Measurements from ENCODE around the gene ADRA2A.

ADRA2A gene

GRCh38 chr10:111063471-111063870 lies 13.4 kb upstream of the ADRA2A start:
- peaks cover 10% of the 10 kb centered on the region for H3K27me3 ChIP-seq (ENCODE audit: insufficient read depth, poor library complexity, severe bottlenecking)

GRCh38 chr10:111072232-111072631 lies 4.6 kb upstream of the ADRA2A start:
- no peak for DNase-seq (ENCODE audit: low read depth in 1 of 2, low spot score in 1 of 2)
- Histone ChIP-seq H3K27ac (replicated peaks) (no peak overlapping the region), H3K4me3 (replicated peaks; ENCODE audit: insufficient read depth, low read length) (no peak overlapping the region), H3K27me3 (ENCODE audit: insufficient read depth, poor library complexity, severe bottlenecking) (peaks cover 30% of the 10 kb centered on the region)
- no peak for TF ChIP-seq CTCF (IDR thresholded peaks at IDR 0.05; ENCODE audit: insufficient read depth, low read length)
- TF ChIP-seq POLR2AphosphoS5 (IDR thresholded peaks at IDR 0.05; ENCODE audit: low read depth): no peak
- no peak for TF ChIP-seq GABPA (IDR thresholded peaks at IDR 0.05; ENCODE audit: low read depth)
- TF ChIP-seq, protein P1, sequence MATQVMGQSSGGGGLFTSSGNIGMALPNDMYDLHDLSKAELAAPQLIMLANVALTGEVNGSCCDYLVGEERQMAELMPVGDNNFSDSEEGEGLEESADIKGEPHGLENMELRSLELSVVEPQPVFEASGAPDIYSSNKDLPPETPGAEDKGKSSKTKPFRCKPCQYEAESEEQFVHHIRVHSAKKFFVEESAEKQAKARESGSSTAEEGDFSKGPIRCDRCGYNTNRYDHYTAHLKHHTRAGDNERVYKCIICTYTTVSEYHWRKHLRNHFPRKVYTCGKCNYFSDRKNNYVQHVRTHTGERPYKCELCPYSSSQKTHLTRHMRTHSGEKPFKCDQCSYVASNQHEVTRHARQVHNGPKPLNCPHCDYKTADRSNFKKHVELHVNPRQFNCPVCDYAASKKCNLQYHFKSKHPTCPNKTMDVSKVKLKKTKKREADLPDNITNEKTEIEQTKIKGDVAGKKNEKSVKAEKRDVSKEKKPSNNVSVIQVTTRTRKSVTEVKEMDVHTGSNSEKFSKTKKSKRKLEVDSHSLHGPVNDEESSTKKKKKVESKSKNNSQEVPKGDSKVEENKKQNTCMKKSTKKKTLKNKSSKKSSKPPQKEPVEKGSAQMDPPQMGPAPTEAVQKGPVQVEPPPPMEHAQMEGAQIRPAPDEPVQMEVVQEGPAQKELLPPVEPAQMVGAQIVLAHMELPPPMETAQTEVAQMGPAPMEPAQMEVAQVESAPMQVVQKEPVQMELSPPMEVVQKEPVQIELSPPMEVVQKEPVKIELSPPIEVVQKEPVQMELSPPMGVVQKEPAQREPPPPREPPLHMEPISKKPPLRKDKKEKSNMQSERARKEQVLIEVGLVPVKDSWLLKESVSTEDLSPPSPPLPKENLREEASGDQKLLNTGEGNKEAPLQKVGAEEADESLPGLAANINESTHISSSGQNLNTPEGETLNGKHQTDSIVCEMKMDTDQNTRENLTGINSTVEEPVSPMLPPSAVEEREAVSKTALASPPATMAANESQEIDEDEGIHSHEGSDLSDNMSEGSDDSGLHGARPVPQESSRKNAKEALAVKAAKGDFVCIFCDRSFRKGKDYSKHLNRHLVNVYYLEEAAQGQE (IDR thresholded peaks at IDR 0.05; ENCODE audit: insufficient replicate concordance, low read depth): no peak
- TF ChIP-seq SPI1 (IDR thresholded peaks at IDR 0.05; ENCODE audit: borderline replicate concordance, low read depth): no peak

More at GRCh38 chr10:111063471-111063870, 13.4 kb upstream of the ADRA2A start:
- TF ChIP-seq POLR2AphosphoS5 (IDR thresholded peaks at IDR 0.05; ENCODE audit: low read depth) (no peak), GABPA (IDR thresholded peaks at IDR 0.05; ENCODE audit: low read depth) (no peak), SPI1 (IDR thresholded peaks at IDR 0.05; ENCODE audit: borderline replicate concordance, low read depth) (no peak), CTCF (IDR thresholded peaks at IDR 0.05; ENCODE audit: insufficient read depth, low read length) (no peak)
- TF ChIP-seq, protein P1 (IDR thresholded peaks at IDR 0.05; ENCODE audit: insufficient replicate concordance, low read depth): no peak
- no peak overlapping the region for H3K4me3 ChIP-seq (replicated peaks; ENCODE audit: insufficient read depth, low read length)
- H3K27ac ChIP-seq (replicated peaks): no peak overlapping the region
- no peak for DNase-seq (ENCODE audit: low read depth in 1 of 2, low spot score in 1 of 2)

DNA sequence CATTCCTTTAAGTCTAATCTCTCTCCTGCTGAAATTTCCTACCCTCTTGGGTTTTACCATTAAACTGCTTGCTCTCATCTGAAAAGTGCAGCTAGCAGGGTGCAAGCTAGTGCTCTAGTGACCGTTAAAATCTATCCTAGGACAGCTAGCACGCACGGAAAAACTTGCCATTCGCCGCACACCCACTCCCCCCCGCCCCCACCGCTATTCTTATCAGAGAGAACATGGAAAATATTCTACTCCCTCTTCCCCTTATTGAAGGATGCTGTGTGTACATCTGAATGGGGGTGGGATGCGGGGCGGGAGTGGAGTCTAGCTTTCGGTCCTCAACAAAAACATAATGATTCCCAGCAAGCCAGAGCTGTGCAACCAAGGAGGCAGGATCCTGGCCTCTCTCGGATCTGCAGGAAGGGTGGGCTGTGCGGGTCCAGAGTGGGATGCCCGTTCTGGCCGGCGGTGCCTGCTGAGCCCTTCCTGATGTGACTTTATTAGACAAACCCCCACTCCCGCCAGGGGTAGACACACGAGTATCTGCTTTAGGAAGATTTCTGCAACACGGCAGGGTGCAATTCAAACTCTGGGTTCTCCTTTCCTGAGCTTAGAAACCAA lies 1.1 kb upstream of the ADRA2A start:
- Histone ChIP-seq H3K27ac (replicated peaks) (no peak overlapping the region), H3K4me3 (replicated peaks; ENCODE audit: insufficient read depth, low read length) (no peak overlapping the region), H3K27me3 (ENCODE audit: insufficient read depth, poor library complexity, severe bottlenecking) (peaks cover 34% of the 10 kb centered on the region)
- TF ChIP-seq, protein P1 (IDR thresholded peaks at IDR 0.05; ENCODE audit: insufficient replicate concordance, low read depth): no peak
- TF ChIP-seq SPI1 (IDR thresholded peaks at IDR 0.05; ENCODE audit: borderline replicate concordance, low read depth) (no peak), GABPA (IDR thresholded peaks at IDR 0.05; ENCODE audit: low read depth) (no peak), POLR2AphosphoS5 (IDR thresholded peaks at IDR 0.05; ENCODE audit: low read depth) (no peak), CTCF (IDR thresholded peaks at IDR 0.05; ENCODE audit: insufficient read depth, low read length) (no peak)
- DNase-seq (ENCODE audit: low read depth in 1 of 2, low spot score in 1 of 2): no peak
